Stromal cell of bone marrow (primary cell): ENCODE measurements around the gene OR2T5.
"Not testable (repeated sequence)": the region's sequence is repeated elsewhere in the genome, so short reads cannot be mapped to it uniquely, and the experiment has no call there.

ENCODE experiments used
- DNase-seq: peaks from one replicate; pipeline ENCODE4 v3.0.0-alpha.2; 2012; ENCODE audit warnings: low read depth

OR2T5 gene, protein sequence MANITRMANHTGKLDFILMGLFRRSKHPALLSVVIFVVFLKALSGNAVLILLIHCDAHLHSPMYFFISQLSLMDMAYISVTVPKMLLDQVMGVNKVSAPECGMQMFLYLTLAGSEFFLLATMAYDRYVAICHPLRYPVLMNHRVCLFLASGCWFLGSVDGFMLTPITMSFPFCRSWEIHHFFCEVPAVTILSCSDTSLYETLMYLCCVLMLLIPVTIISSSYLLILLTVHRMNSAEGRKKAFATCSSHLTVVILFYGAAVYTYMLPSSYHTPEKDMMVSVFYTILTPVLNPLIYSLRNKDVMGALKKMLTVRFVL

DNA sequence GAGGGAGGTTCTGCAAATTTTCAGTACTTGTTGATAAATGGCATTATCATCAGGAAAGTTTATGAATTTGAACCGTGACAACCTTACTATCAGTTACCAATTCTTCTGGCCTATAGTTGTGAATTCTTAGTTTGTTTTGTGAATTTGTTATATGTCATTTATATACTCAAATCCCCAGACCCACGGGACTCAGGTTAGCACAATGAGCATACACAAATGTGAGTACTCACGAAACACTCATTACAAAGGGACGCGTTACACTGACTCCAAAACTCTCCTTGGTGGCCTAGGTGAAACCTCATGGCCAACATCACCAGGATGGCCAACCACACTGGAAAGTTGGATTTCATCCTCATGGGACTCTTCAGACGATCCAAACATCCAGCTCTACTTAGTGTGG lies at the start of gene OR2T5:
OR2T5 (plus strand) TSS at position 301 of the 400 bp plus-strand sequence; CDS start at position 301, 0 bp downstream.
- not testable (repeated sequence) for DNase-seq

DNA sequence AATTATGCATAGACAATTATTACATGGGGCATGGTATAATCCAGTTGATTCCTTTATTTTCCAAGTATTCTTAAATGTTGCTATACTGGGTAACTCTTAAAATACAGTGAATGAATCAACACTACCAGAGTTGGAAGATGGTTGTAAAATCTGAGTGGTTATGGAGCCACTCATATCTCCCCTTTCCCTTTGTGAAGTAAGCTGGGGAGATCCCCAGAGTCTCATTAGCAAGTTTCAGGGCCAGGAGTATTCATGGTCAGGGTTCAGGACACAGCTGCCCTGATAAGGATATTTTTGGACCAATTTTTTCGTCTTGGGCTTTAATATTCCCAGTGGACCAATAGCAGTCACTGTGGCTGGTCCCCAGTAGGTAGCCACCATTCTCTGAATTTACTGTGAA lies 49.7 kb upstream of the OR2T5 start:
- DNase-seq, result not testable (repeated sequence)

DNA sequence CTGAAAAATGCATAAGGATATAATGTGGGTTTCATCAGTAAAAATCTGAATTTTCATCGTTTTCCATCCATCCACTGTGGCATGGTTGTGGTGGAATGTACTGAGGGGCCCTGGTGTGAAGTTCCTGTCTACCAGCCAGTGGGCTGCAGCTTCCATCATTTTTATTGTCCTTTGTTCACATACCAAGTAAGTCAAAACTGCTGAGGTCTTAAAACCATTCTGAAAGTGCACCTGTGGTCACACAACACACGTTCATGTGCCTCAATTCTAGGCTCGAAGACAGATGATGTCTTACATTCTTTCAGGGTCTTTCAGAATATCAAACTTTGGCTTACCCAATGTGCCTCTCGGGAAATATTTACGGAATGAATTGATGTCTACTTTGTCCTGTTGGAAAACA lies 49.1 kb upstream of the OR2T5 start:
- DNase-seq, result not testable (repeated sequence)

DNA sequence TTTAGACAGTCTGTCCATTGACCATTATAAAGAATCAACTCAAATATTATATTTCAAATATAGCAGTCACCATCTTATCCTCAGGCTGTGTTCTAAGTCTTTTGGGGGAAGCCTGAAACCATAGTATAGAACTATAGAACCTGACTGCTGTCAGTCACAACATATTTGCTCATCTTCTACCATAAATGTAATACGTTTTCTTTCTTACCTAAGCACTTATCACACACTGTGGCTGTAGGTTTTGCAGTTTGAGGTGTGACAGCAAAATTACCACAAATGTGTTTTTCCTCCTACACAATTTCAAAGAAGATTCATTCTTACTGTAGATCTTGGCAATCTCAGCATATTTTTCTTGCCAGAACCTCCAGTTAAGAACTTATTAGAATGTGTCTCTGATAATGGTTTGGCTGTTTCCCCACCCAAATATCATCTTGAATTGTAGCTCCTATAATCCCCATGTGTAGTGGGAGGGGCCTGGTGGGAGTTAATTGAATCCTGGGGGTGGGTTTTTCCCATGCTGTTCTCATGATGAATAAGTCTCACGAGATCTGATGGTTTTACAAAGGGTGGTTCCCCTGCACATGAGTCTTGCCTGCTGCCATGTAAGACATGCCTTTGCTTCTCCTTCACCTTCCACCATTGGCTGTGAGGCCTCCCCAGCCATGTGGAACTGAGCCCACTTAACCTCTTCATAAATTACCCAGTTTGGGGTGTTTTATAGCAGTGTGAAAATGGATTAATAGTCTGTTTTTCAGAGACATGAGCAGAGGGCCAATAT lies 45.7 kb upstream of the OR2T5 start:
- DNase-seq, result not testable (repeated sequence)

DNA sequence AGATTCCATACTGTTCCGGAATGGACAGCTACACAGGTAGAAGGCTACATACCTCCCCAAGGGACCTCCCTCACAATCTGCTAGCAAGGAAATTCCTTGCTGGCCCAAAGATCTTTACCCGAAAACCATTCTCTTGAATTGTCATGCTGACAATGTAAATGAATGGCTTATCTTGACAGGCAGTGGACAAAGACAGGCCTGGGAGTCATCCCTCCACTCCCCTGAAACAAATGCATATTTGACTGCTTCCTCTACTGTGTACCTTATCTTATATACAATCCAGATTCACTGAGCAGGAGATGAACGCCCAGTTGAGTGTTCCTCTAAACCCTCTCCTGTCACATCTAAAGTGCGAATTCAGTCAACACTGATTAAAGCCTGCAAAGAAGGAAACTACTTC lies 43.8 kb upstream of the OR2T5 start:
- DNase-seq, result not testable (repeated sequence)

DNA sequence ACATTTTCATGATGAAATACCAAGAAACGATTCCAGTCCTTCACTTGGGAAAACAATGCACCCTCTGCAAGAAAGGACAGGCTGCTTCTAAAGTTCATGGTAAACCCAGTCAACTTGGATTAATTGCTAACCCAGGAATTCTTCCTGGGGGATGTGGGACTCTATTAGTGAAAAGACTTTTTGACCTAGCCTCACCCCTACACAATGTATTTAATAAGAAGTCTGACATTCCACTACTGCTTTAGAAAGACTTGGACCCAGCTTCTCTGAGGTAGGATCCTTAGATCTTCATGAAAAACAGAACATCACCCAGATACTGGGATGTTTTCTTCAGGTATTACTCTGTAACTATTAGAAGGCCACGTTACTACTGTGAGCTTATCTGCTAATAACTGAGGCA lies 43.0 kb upstream of the OR2T5 start, which contains the start of gene OR2T2:
OR2T2 (plus strand) TSS at position 239 of the 400 bp plus-strand sequence. CDS start 7,161 bp downstream, outside the sequence.
- not testable (repeated sequence) for DNase-seq

DNA sequence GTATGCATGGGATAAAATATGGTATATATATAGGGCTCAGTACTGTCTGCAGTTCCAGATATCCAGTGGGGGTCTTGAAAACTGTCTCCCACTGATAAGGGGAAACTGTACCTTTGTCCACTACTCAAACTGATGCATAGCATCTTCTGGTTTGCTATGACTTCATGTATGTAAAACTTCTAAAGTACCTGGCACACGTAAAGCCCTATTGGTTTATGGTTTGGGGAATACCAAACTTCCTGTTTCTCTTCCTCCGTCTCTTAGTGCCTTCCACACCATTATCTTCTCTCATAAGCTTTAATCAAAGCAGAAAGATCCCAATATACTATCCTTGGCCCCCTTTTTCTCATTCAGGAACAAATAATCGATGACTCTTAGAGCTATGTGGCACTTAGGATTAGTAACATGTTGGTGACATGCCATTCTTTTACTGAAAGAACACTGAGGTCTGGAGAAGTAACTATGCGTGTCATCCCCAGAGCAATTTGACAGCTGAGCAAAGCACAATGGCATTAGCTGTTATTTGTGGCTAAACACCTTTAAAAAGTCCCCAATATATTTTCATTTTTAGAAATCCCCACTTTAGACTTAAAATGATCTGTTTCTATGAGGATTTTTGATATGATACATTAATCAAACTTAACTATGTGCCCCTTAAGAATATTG lies 39.8 kb upstream of the OR2T5 start:
- not testable (repeated sequence) for DNase-seq

DNA sequence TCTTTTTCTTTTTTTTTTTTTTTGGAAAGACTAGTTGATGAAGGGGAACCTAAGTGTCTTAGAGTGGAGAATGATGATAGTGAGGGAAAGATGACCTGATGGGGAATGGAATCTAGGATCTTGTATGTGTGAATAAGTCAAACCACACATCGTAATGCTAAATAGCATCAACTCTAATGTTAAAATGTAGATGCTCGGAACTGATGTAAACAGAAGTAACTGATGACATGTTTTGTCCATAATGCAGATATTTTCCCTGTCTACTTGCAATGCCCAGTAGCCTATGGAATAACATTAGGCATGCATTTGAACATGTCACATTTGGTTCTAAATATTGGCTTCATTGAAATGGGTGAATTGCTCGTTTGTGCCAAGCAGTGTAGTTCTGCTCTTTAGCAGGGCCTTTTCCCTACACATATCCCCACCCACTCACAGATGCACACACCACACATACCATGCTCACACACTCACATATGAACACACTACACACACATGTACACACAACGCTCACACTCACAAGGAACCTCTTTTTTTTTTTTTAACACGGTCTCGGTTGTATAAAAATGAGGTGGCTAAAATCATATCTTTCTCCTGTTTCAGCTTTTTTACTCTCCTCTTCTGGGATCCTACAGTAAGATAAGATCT lies 38.4 kb upstream of the OR2T5 start:
- not testable (repeated sequence) for DNase-seq

DNA sequence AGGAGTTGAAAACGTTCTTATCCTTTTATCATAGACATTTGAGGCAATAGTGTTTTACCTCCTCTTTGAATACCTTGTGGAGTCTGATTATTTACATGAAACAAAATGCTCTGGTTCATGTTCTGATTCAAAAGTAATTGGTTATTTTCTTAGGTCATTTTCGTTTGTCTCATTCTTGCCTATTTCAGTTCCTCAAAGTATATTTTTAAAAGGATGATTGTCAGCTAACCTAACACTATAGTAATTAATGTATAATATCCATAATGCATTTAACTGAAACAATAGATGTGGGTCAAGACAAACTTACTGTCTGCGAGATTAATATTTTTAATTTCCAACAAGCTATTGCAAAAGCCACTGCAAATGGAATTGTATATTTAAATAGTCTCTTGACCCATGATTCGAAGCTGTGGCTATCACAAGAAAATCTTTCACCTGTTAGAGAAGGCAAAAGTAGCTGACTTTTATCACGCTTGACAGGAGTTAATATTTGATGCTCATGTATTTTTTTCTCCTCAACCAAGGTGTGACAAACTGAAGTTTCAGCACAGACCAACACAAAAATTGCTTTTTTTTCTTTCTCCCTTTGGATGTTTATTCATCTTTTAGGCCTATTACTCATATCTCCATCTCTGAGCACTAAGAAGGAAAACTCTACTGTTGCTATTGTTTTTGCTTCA lies 37.8 kb upstream of the OR2T5 start:
- not testable (repeated sequence) for DNase-seq

DNA sequence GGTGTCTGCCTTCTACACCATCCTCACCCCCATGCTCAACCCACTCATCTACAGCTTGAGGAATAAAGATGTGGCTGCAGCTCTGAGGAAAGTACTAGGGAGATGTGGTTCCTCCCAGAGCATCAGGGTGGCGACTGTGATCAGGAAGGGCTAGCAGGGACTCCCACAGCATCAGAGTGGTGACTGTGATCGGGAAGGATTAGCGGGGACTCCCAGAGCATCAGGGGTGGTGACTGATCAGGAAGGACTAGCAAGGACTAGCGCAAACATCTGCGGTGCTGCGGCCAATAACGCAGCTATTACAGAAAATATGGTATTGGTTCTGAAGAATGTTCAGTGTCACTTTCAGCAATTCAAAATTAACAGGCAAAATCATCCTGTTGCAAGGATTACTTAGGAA lies 34.8 kb upstream of the OR2T5 start:
- not testable (repeated sequence) for DNase-seq

DNA sequence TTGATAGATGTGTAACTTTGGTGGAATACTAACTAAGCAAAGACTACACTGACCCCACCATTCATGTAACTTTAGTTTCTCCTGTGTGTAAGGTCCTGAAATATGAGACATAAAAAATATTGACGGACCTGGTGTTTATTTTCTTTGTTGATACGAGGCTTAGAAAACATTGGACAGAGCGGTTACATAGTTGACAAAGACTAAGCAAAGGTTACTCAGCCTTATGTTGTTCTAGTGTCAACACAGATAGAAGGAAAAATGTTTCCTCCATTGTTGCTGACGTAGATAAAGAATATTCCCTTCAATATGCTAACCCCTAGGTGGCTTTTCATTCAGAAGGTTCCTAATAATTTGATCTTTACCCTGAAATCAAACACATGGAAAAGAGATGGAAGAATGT lies 33.3 kb upstream of the OR2T5 start:
- not testable (repeated sequence) for DNase-seq

DNA sequence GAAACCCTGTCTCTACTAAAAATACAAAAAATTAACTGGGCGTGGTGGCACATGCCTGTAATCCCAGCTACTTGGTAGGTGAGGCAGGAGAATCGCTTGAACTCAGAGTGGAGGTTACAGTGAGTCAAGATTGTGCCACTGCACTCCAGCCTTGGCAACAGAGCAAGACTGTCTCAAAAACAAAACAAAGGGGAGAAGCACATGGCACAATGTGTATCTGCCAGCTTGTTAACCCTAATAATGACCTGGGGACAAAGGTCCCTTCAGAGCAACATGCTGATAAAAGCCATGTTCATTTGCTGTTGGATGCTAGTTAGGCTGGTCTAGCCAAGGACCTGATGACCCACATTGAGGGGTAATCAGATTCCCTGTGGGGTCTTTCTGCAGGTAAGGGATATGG lies 31.8 kb upstream of the OR2T5 start:
- DNase-seq, result not testable (repeated sequence)

DNA sequence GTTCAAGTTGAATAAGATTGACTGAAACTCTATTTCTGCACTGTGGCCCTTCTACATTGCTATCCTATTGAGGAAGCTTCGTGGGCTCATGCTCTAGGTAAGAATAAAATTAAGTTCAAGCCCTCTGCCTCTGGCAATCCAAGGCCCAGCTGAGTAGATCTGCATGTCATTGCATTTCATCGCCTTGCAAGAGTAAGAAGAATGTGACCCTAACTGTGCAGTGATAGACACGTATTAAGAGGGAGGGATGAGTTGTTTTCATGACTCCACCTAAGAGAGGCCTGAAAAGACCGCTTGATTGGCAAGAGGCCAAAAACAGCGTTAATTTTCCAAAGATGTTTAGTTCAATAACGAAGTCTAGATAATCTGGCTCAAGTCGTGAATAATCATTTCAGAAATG lies 29.3 kb upstream of the OR2T5 start:
- DNase-seq, result not testable (repeated sequence)

DNA sequence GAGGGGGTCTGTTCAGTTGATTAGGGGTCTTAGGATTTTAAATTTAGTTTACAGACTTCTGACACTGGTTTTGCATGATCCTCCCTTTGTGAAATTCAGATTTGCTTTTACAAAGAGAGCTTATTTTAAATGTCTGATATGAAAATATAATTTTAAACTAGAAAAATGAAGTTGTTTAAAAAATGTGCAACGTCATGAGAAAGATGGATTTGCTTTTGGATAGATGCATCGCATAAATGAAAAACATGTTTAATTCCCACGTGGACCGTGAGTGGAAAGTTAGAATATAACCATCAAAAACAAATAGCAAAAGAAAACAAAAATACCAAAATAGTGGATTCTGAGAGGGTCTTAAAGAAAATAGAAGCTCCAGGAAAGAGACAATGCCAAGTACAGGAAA lies 17.2 kb upstream of the OR2T5 start:
- DNase-seq, result no peak

DNA sequence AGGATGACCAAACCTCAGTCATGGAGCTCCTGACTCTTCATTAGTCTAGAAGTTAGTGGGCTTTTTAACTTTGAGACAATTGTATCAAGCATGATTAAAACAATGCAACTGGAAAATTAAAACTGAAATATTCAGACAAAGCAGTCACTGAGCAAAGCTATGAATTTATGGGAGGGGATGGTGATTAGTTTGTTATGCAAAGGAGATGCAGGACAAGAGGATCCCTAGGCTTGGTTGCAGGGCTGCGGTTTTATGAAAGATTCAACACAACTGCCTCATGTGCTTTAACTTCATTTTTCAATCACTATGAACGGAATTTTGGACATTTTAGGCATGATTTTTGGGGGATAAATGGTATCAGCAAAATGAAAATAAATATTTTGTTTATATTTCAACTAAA lies 16.3 kb upstream of the OR2T5 start:
- not testable (repeated sequence) for DNase-seq

DNA sequence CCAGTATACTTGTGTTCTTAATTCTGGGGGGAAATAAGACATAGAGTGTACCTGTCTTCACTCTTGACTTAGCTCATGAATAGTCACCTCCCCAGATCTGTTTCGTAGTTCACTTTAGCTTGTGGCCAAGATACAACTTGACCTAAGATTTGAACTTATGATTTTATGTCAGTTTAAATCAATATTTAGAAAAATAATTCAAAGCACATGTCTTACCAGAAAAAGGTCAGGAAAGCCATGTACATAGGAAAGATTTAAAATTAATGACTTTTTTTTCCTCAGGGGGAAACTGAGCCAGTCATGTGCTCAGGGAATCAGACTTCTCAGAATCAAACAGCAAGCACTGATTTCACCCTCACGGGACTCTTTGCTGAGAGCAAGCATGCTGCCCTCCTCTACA lies 15.3 kb upstream of the OR2T5 start, which contains the start of gene OR2T3:
OR2T3 (plus strand) TSS at position 301 of the 400 bp plus-strand sequence; CDS start at position 301, 0 bp downstream.
- DNase-seq, result not testable (repeated sequence)

DNA sequence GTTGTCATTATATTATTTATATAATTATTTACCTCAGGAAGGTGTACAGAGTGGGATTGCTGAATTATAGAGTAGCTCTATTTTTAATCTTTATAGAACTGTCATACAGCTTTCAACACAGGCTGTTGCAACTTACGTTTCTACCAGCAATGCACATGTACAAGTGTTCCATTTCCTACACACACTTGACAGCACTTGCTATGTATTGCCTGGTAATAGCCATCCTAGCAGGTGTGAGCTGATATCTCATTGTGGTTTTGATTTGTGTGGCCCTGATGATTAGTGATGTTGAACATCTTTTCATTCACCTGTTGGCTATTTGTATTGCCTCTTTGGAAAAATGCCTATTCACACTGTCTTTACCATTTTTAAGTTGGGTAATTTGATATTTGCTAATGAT lies 12.7 kb upstream of the OR2T5 start:
- DNase-seq, result not testable (repeated sequence)

DNA sequence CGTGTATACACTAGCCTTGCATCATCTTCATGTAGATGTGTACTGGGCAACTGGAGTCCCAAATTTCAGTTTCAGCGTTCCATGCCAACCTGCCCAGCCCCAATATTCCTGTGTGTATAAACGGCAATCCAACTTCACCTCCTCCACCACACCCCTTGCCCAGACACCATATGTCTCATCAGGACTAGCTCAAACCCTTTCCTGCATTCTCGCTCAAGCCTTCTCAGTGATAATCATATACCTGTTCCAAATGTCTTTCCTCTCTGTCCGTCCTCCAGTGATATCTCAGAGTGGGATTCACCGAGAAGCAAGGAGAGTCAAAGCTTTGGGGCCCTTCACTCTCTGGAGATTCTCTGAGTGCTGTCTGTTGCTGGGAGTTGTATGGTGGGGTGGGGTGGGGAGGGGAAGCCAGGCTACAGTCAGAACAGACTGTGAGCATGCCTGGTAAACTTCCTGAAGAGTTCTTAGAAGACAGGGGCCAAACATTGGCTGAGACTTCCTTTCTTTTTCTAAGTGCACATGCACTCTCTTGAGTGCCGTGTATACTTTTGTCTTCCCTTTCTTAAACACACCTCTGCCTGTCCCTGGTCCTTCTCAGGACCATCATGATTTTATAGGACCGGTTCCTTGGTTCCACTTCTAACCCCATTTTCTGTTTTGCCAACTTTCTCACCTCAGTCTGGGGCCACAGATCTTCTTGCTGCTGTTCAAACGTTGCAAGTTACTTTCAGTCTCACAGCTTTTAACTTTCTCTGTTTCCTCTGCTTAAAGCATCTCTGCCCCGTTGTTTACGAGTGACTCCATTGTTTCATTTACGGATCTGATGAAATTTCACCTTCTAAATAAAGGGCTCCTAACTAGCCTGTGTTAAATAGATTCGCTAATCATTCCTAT lies 6.5 kb upstream of the OR2T5 start:
- not testable (repeated sequence) for DNase-seq

DNA sequence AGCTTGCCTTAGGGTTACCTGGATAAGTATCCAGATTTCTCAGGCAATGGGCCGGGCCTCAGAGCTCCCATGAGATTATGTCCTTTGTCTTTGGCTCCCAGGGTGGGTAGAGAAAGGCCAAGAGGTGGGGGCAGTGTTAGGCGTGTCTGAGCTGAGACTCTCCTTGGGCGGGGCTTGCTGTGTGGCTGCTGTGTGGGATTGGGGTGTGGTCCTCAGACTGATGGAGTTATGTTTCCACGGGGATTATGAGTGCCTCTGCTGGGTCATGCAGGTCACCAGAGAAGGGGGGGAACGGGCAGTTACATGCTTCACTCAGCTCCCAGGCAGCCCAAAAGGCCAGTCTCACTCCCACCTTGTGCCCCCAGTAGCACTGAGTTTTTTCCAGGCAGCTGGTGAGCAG lies 8.3 kb downstream of the OR2T5 start:
- DNase-seq, result not testable (repeated sequence)
